Cardiac muscle cell (in vitro differentiated cells and primary cell): ENCODE measurements around the gene CDH18. TPM values are rescaled to one million over a fixed set of nuclear protein-coding genes. Genes with fewer than 3 reads are reported as not detected.

Experiments
- DNase-seq, 2 donors: peaks; one replicate each; pipeline versions ENCODE4 v3.0.0 to v3.0.0-alpha.2; 2010 to 2017; ENCODE audit warnings: low read depth in 1 of 2, low spot score in 1 of 2
- H3K27ac ChIP-seq: fragments of 200-600 bp; sonication (generic); 2 replicates; pipeline ENCODE4 v1.5.1; 2016
- H3K27me3 ChIP-seq: fragments of 200-600 bp; sonication (generic); 2 replicates; pipeline ENCODE4 v1.6.0; 2016; ENCODE audit warnings: control low read depth
- H3K36me3 ChIP-seq: fragments of 200-600 bp; sonication (generic); 2 replicates; pipeline ENCODE4 v1.5.1; 2016; ENCODE audit warnings: control low read depth
- H3K4me1 ChIP-seq: fragments of 200-600 bp; sonication (generic); 2 replicates; pipeline ENCODE4 v1.8.1; 2017; ENCODE audit warnings: low read depth, mild to moderate bottlenecking, mixed run types
- H3K4me3 ChIP-seq: fragments of 200-600 bp; sonication (generic); 2 replicates; pipeline ENCODE4 v1.5.1; 2016; ENCODE audit warnings: mild to moderate bottlenecking
- H3K9me3 ChIP-seq: fragments of 200-600 bp; sonication (generic); 2 replicates; pipeline ENCODE4 v1.5.1; 2017; ENCODE audit warnings: low read depth, mild to moderate bottlenecking, control low read depth
- CTCF ChIP-seq: IDR thresholded peaks from 2 replicates; pipeline ENCODE4 v1.5.1; 2012; ENCODE audit warnings: low read depth, mild to moderate bottlenecking, low read length
- polyA plus RNA-seq: library from polyadenylated mRNA; unstranded; fragments of >200 nt; fragmentation: Nextera tagmentation; extraction: Ambion mirVana; gene quantifications from 2 replicates; pipeline ENCODE4 v1.2.1, GENCODE V29; 2016
- total RNA-seq: library from RNA; depleted of rRNA; stranded (reverse); fragments of >200 nt; gene quantifications from 2 replicates; pipeline ENCODE4 v1.2.3, GENCODE V29; 2016

Gene CDH18
- total and polyA plus RNA-seq, 2 experiments from 2014 or later, result 0.21 to 1.2 TPM

GRCh38 chr5:19880859-19881436 lies 107.1 kb downstream of the CDH18 start:
- no peaks in the 10 kb centered on the region for H3K4me1 ChIP-seq
- H3K27ac ChIP-seq, result no peak overlapping the region
- H3K36me3 ChIP-seq, result no peaks in the 10 kb centered on the region
- H3K4me3 ChIP-seq, result no peak overlapping the region
- TF ChIP-seq CTCF, result no peak
- no peaks in the 10 kb centered on the region for H3K27me3 ChIP-seq
- no peaks in the 10 kb centered on the region for H3K9me3 ChIP-seq
- DNase-seq, result no peak

- H3K36me3 ChIP-seq, result no peaks in the 10 kb centered on the region
- no peak for DNase-seq
- TF ChIP-seq CTCF, result no peak
- H3K27ac ChIP-seq, result no peak overlapping the region
- no peaks in the 10 kb centered on the region for H3K9me3 ChIP-seq
- no peak overlapping the region for H3K4me3 ChIP-seq
- H3K4me1 ChIP-seq, result no peaks in the 10 kb centered on the region
- no peaks in the 10 kb centered on the region for H3K27me3 ChIP-seq
Measured at GRCh38 chr5:19880458-19880857, 107.5 kb downstream of the CDH18 start.

GRCh38 chr5:19874811-19875210 lies 113.2 kb downstream of the CDH18 start:
- H3K9me3 ChIP-seq, result no peaks in the 10 kb centered on the region
- no peak for DNase-seq
- H3K27ac ChIP-seq, result no peak overlapping the region
- H3K36me3 ChIP-seq, result no peaks in the 10 kb centered on the region
- TF ChIP-seq CTCF, result no peak
- H3K4me3 ChIP-seq, result no peak overlapping the region
- H3K4me1 ChIP-seq, result no peaks in the 10 kb centered on the region
- H3K27me3 ChIP-seq, result no peaks in the 10 kb centered on the region

GRCh38 chr5:19866090-19866450 lies 121.9 kb downstream of the CDH18 start:
- H3K36me3 ChIP-seq, result no peaks in the 10 kb centered on the region
- TF ChIP-seq CTCF, result no peak
- H3K27ac ChIP-seq, result no peak overlapping the region
- no peaks in the 10 kb centered on the region for H3K4me1 ChIP-seq
- no peaks in the 10 kb centered on the region for H3K9me3 ChIP-seq
- H3K27me3 ChIP-seq, result no peaks in the 10 kb centered on the region
- no peak overlapping the region for H3K4me3 ChIP-seq
- no peak for DNase-seq

- Histone ChIP-seq H3K27me3 (no peaks in the 10 kb centered on the region), H3K4me1 (no peaks in the 10 kb centered on the region), H3K27ac (no peak overlapping the region), H3K4me3 (no peak overlapping the region), H3K36me3 (no peaks in the 10 kb centered on the region), H3K9me3 (no peaks in the 10 kb centered on the region)
- no peak for TF ChIP-seq CTCF
- no peak for DNase-seq
Measured at GRCh38 chr5:19865336-19866089, 122.5 kb downstream of the CDH18 start.
